K562 (cell line): ENCODE measurements around the gene AIG1. TPM values are rescaled to one million over a fixed set of nuclear protein-coding genes. Genes with fewer than 3 reads are reported as not detected.

Source experiments
- ARNT ChIP-seq, 2 experiments: fragments of 450-650 bp; IDR thresholded peaks; 2 replicates each; pipeline ENCODE4 v1.6.1; 2016; ENCODE audit warnings: mild to moderate bottlenecking in 1 of 2
- ATF7 ChIP-seq: fragments of 450-650 bp; IDR thresholded peaks from 2 replicates; pipeline ENCODE4 v1.7.1; 2014; ENCODE audit warnings: mild to moderate bottlenecking, moderate library complexity
- BHLHE40 ChIP-seq: IDR thresholded peaks from 2 replicates; pipeline ENCODE4 v1.6.1; 2011; ENCODE audit warnings: low read length, improper control_type of control experiment
- CBX1 ChIP-seq: sonication (generic); IDR thresholded peaks from 2 replicates; pipeline ENCODE4 v1.6.1; 2016; ENCODE audit warnings: antibody characterized with exemption, low read depth, mild to moderate bottlenecking
- FIP1L1 ChIP-seq: fragments of 200-400 bp; formaldehyde crosslinking; IDR thresholded peaks from 2 replicates; pipeline ENCODE4 v1.6.1; 2018; ENCODE audit warnings: mild to moderate bottlenecking, low read depth, low read length; ENCODE audit not compliant: poor library complexity, severe bottlenecking
- FUS ChIP-seq: fragments of 200-400 bp; formaldehyde crosslinking; optimal IDR thresholded peaks from 2 replicates; pipeline ENCODE3; 2017; ENCODE audit warnings: low read depth, low read length
- KAT7 ChIP-seq: sonication (generic); formaldehyde crosslinking; IDR thresholded peaks from 2 replicates; pipeline ENCODE4 v1.8.0; 2022; ENCODE audit warnings: missing genetic modification reagents, mild to moderate bottlenecking, borderline replicate concordance
- KDM1A ChIP-seq, 2 experiments: fragments of 450-650 bp; IDR thresholded peaks; 2 replicates each; pipeline ENCODE4 v1.6.1; 2016; ENCODE audit warnings: mild to moderate bottlenecking in 2 of 2
- KLF16 ChIP-seq: IDR thresholded peaks from 2 replicates; pipeline ENCODE4 v1.6.1; 2016; ENCODE audit warnings: antibody characterized with exemption
- MCM3 ChIP-seq: fragments of 450-650 bp; IDR thresholded peaks from 2 replicates; pipeline ENCODE4 v1.6.1; 2016
- POLR2H ChIP-seq: IDR thresholded peaks from 2 replicates; pipeline ENCODE4 v1.6.1; 2016; ENCODE audit warnings: missing genetic modification characterization, low read depth, mild to moderate bottlenecking, control low read depth, missing compliant biosample characterization, moderate library complexity
- POLR3A ChIP-seq: IDR thresholded peaks from 2 replicates; pipeline ENCODE4 v1.6.1; 2011; ENCODE audit warnings: borderline replicate concordance, mild to moderate bottlenecking, moderate library complexity; ENCODE audit not compliant: insufficient read length, insufficient read depth; ENCODE audit errors: extremely low read depth
- PTBP1 ChIP-seq: fragments of 200-400 bp; formaldehyde crosslinking; IDR thresholded peaks from 2 replicates; pipeline ENCODE4 v1.6.1; 2017; ENCODE audit warnings: low read depth, low read length
- RB1 ChIP-seq: fragments of 450-650 bp; IDR thresholded peaks from 2 replicates; pipeline ENCODE4 v1.6.1; 2017; ENCODE audit warnings: low read depth, mild to moderate bottlenecking
- SOX6 ChIP-seq: fragments of 450-650 bp; IDR thresholded peaks from 2 replicates; pipeline ENCODE4 v1.6.1; 2014; ENCODE audit warnings: mild to moderate bottlenecking
- STAT5A ChIP-seq: IDR thresholded peaks from 2 replicates; pipeline ENCODE4 v1.6.1; 2012; ENCODE audit warnings: low read length, inconsistent platforms, borderline replicate concordance
- SUPT5H ChIP-seq: fragments of 450-650 bp; IDR thresholded peaks from 2 replicates; pipeline ENCODE4 v1.6.1; 2016
- TFAM ChIP-seq: fragments of 250-450 bp; sonication (Bioruptor Pico); conservative IDR thresholded peaks from 2 replicates; pipeline ENCODE4 v1.5.0; 2021; ENCODE audit warnings: mild to moderate bottlenecking, moderate library complexity
- XRCC3 ChIP-seq: fragments of 450-650 bp; IDR thresholded peaks from 2 replicates; pipeline ENCODE4 v1.6.1; 2017; ENCODE audit warnings: mild to moderate bottlenecking, moderate library complexity
- ZFPM2 ChIP-seq: fragments of 250-450 bp; sonication (Bioruptor Pico); IDR thresholded peaks from 2 replicates; pipeline ENCODE4 v1.5.1; 2022; ENCODE audit warnings: mild to moderate bottlenecking
- ZNF133 ChIP-seq: fragments of 250-450 bp; sonication (Bioruptor Pico); IDR thresholded peaks from 2 replicates; pipeline ENCODE4 v1.4.0; 2020; ENCODE audit warnings: mild to moderate bottlenecking
- ZNF239 ChIP-seq: fragments of 250-450 bp; sonication (Bioruptor Pico); IDR thresholded peaks from 2 replicates; pipeline ENCODE4 v1.4.0; 2020; ENCODE audit warnings: mild to moderate bottlenecking
- ZNF354B ChIP-seq: fragments of 250-450 bp; sonication (Bioruptor Pico); IDR thresholded peaks from 2 replicates; pipeline ENCODE4 v1.4.0; 2020
- ZNF76 ChIP-seq: fragments of 250-450 bp; sonication (Bioruptor Pico); IDR thresholded peaks from 2 replicates; pipeline ENCODE4 v1.4.0; 2020; ENCODE audit warnings: mild to moderate bottlenecking, moderate library complexity, borderline replicate concordance
- polyA plus RNA-seq, 8 experiments: library from polyadenylated mRNA; depleted of rRNA in 4 of 8; stranded (reverse) in 5 of 8; unstranded in 3 of 8; fragments of >200 nt; fragmentation: Nextera tagmentation in 2 of 8; fragmentation: Illumina TruSeq in 1 of 8; extraction: Ambion mirVana in 2 of 8; extraction: Trizol in 1 of 8; gene quantifications; 2 replicates each; pipeline versions ENCODE4 v1.2.1 to v1.2.3, GENCODE V29; 2011 to 2014; ENCODE audit warnings: inconsistent platforms in 1 of 8, missing spikeins in 1 of 8
- total RNA-seq, 7 experiments: library from RNA; depleted of rRNA in 6 of 7; stranded (reverse); fragments of >200 nt in 6 of 7; fragmentation: Illumina TruSeq in 2 of 7; extraction: Trizol in 2 of 7; gene quantifications; 2 replicates each; pipeline versions ENCODE4 v1.2.1 to v1.2.3, GENCODE V29; 2011 to 2021; ENCODE audit warnings: low replicate concordance in 1 of 7
- TF ChIP-seq, protein P1 (sequence below): fragments of 450-650 bp; IDR thresholded peaks from 2 replicates; pipeline ENCODE4 v1.6.1; 2016; ENCODE audit warnings: low read depth, mild to moderate bottlenecking, moderate library complexity
- TF ChIP-seq, protein P2 (sequence below): fragments of 250-450 bp; sonication (Bioruptor Pico); IDR thresholded peaks from 2 replicates; pipeline ENCODE4 v1.5.0; 2021; ENCODE audit warnings: mild to moderate bottlenecking, borderline replicate concordance
- TF ChIP-seq, protein P3 (sequence below), 2 experiments: IDR thresholded peaks; 2 replicates each; pipeline ENCODE4 v1.6.1; 2011; ENCODE audit warnings: borderline replicate concordance in 1 of 2, control low read depth in 1 of 2, low read depth in 1 of 2, low read length in 1 of 2, mild to moderate bottlenecking in 1 of 2, mixed read lengths in 1 of 2, moderate library complexity in 1 of 2; ENCODE audit not compliant: insufficient read depth in 1 of 2, insufficient read length in 1 of 2, poor library complexity in 1 of 2, severe bottlenecking in 1 of 2; ENCODE audit errors: extremely low read depth in 1 of 2

AIG1 gene
- total and polyA plus RNA-seq, 9 of the 15 experiments (the other 6 are each of a cell fraction or from before 2014, with no cell fraction given), result 74.8 to 333 (median 127) TPM

DNA sequence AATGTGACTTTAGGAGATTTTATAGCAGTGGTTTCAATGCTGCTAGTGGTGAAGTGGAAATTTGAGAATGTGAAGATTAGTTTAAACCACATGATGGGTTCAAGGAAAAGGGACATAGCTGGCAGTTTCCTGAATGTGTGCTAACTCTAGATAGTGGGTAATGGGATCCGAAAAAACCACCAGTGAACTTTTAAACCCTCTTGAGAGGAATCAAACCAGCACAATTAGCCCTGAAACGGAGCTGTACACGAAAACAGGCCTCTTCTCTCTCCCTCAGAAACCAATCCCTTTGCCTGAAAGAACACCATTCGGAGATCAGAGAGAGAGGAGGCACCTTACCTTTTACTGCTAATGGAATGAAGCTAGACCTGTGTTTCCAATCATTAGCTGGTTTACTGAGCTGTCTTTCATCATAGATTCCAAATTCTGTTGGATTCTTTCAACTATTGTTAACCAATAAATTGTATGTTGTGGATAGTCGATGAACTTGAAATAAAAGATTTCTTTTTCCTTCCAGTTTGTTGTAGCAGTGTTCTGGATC is 103.9 kb downstream of the AIG1 start (continued):
- no peak for TF ChIP-seq PTBP1
- TF ChIP-seq BHLHE40, result no peak
- TF ChIP-seq ARNT (IDR thresholded peaks at IDR 0.05), result peak; percentile 15 to 88; a peak in 3 of 4 replicates
- TF ChIP-seq TFAM (CRISPR knock-in tag), result no peak
- TF ChIP-seq RB1, result no peak
- TF ChIP-seq STAT5A, result peak; percentile 97
- TF ChIP-seq SOX6, result peak; percentile 67; the same call in 1 of the 2 replicates
- no peak; the same call in 1 of the 2 replicates for TF ChIP-seq ATF7
- peak; percentile 52; the same call in 1 of the 2 replicates for TF ChIP-seq ZNF76 (CRISPR knock-in tag)
- TF ChIP-seq CBX1, result 0 out of 2 replicates have a peak, but pooled peaks have one; percentile 17
- no peak for TF ChIP-seq ZNF133
- no peak for TF ChIP-seq ZNF354B (CRISPR knock-in tag)
- TF ChIP-seq, protein P1, sequence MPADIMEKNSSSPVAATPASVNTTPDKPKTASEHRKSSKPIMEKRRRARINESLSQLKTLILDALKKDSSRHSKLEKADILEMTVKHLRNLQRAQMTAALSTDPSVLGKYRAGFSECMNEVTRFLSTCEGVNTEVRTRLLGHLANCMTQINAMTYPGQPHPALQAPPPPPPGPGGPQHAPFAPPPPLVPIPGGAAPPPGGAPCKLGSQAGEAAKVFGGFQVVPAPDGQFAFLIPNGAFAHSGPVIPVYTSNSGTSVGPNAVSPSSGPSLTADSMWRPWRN, result peak; percentile 59; the same call in 1 of the 2 replicates
- TF ChIP-seq, protein P2, sequence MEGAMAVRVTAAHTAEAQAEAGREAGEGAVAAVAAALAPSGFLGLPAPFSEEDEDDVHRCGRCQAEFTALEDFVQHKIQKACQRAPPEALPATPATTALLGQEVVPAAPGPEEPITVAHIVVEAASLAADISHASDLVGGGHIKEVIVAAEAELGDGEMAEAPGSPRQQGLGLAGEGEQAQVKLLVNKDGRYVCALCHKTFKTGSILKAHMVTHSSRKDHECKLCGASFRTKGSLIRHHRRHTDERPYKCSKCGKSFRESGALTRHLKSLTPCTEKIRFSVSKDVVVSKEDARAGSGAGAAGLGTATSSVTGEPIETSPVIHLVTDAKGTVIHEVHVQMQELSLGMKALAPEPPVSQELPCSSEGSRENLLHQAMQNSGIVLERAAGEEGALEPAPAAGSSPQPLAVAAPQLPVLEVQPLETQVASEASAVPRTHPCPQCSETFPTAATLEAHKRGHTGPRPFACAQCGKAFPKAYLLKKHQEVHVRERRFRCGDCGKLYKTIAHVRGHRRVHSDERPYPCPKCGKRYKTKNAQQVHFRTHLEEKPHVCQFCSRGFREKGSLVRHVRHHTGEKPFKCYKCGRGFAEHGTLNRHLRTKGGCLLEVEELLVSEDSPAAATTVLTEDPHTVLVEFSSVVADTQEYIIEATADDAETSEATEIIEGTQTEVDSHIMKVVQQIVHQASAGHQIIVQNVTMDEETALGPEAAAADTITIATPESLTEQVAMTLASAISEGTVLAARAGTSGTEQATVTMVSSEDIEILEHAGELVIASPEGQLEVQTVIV (CRISPR knock-in tag), result no peak
- no peak for TF ChIP-seq FIP1L1
- no peak for TF ChIP-seq MCM3
- no peak for TF ChIP-seq XRCC3
- TF ChIP-seq POLR2H (tag), result peak; percentile 89
- peak; percentile 94 for TF ChIP-seq KDM1A (IDR thresholded peaks at IDR 0.05)
- no peak for TF ChIP-seq KAT7 (CRISPR knock-in tag)
- TF ChIP-seq ZFPM2, result no peak
- TF ChIP-seq POLR3A, result no peak
- TF ChIP-seq, protein P3, sequence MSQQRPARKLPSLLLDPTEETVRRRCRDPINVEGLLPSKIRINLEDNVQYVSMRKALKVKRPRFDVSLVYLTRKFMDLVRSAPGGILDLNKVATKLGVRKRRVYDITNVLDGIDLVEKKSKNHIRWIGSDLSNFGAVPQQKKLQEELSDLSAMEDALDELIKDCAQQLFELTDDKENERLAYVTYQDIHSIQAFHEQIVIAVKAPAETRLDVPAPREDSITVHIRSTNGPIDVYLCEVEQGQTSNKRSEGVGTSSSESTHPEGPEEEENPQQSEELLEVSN (IDR thresholded peaks at IDR 0.05; ENCODE audit: borderline replicate concordance in 1 of 2, extremely low read depth in 1 of 2, insufficient read depth in 1 of 2, insufficient read length in 1 of 2, low read depth in 1 of 2, low read length in 1 of 2, poor library complexity in 1 of 2, severe bottlenecking in 1 of 2), result no peak
- TF ChIP-seq SUPT5H, result peak; percentile 79
- no peak for TF ChIP-seq FUS
- TF ChIP-seq ZNF239, result no peak
- TF ChIP-seq KLF16, result peak; percentile 74
